Lung (tissue), 12 donors: ENCODE results near the gene LY6G5B. TPM values are rescaled to one million over a fixed set of nuclear protein-coding genes. Genes with fewer than 3 reads are reported as not detected.

Experiments
- ATAC-seq: fragments of 200-7000 bp; cut with Tn5 transposase; one replicate; pipeline ENCODE4 v1.9.1; 2020; ENCODE audit warnings: moderate number of reproducible peaks; ENCODE audit not compliant: insufficient read depth, low FRiP score
- DNase-seq, 3 donors: peaks; one replicate each; pipeline ENCODE4 v3.0.0-alpha.2; 2013 to 2017
- H3K27ac ChIP-seq, 2 donors: one replicate each; pipeline ENCODE4 v1.5.1; 2013; ENCODE audit warnings: mild to moderate bottlenecking in 2 of 2, moderate library complexity in 2 of 2, control low read depth in 1 of 2, inconsistent platforms in 1 of 2, low read depth in 1 of 2, low read length in 1 of 2
- H3K27me3 ChIP-seq, 3 donors: one replicate each; pipeline ENCODE4 v1.5.1; 2013; ENCODE audit warnings: low read length in 2 of 3; ENCODE audit not compliant: control insufficient read depth in 3 of 3, insufficient read depth in 3 of 3
- H3K36me3 ChIP-seq, 4 donors: one replicate each; pipeline ENCODE4 v1.5.1; 2013; ENCODE audit warnings: low read length in 4 of 4, mild to moderate bottlenecking in 1 of 4, moderate library complexity in 1 of 4; ENCODE audit not compliant: control insufficient read depth in 4 of 4, insufficient read depth in 4 of 4
- H3K4me1 ChIP-seq, 5 donors: one replicate each; pipeline ENCODE4 v1.5.1; 2013; ENCODE audit warnings: low read length in 5 of 5, mild to moderate bottlenecking in 2 of 5, moderate library complexity in 1 of 5; ENCODE audit not compliant: control insufficient read depth in 5 of 5, insufficient read depth in 5 of 5
- H3K4me3 ChIP-seq: one replicate; pipeline ENCODE4 v1.5.1; 2013; ENCODE audit warnings: mild to moderate bottlenecking, control low read depth, moderate library complexity
- H3K9ac ChIP-seq, 2 donors: one replicate each; pipeline ENCODE4 v1.5.1; 2013; ENCODE audit warnings: low read length in 2 of 2, control low read depth in 1 of 2; ENCODE audit not compliant: insufficient read depth in 1 of 2
- H3K9me3 ChIP-seq, 4 donors: one replicate each; pipeline ENCODE4 v1.5.1; 2013; ENCODE audit warnings: low read length in 3 of 4, mild to moderate bottlenecking in 1 of 4, moderate library complexity in 1 of 4; ENCODE audit not compliant: control insufficient read depth in 4 of 4, insufficient read depth in 3 of 4
- WGBS, 2 donors: extraction: QIAGEN DNeasy Blood & Tissue Kit; methylation state at CpG; one replicate each; pipeline ENCODE4 v1.1.7; 2013; 5-methylcytosine and 5-hydroxymethylcytosine counted together
- polyA plus RNA-seq, 2 donors: library from polyadenylated mRNA; stranded (reverse); fragments of 200-250 nt; gene quantifications; one replicate each; pipeline ENCODE4 v1.2.1, GENCODE V29; 2013
- total RNA-seq, 2 donors: library from RNA; depleted of rRNA in 1 of 2; stranded (reverse); fragments of >200 nt in 1 of 2; gene quantifications; one replicate each; pipeline ENCODE4 v1.2.1, GENCODE V29; 2014 to 2021
- TF ChIP-seq, protein P1 (sequence below): IDR thresholded peaks from 2 replicates; pipeline ENCODE4 v1.5.1; 2012; ENCODE audit warnings: mild to moderate bottlenecking; ENCODE audit errors: control extremely low read depth, extremely low read depth
- donor health status: control.
- donor health status: control.
- donor health status: Bipolar disorder and iron deficiency.
- donor health status: healthy.
- donor health status: DM: yes; HTN: yes; CAD: no.

Gene LY6G5B
- total and polyA plus RNA-seq, 4 donors = 5.7 to 13.7 (median 8.2) TPM

DNA sequence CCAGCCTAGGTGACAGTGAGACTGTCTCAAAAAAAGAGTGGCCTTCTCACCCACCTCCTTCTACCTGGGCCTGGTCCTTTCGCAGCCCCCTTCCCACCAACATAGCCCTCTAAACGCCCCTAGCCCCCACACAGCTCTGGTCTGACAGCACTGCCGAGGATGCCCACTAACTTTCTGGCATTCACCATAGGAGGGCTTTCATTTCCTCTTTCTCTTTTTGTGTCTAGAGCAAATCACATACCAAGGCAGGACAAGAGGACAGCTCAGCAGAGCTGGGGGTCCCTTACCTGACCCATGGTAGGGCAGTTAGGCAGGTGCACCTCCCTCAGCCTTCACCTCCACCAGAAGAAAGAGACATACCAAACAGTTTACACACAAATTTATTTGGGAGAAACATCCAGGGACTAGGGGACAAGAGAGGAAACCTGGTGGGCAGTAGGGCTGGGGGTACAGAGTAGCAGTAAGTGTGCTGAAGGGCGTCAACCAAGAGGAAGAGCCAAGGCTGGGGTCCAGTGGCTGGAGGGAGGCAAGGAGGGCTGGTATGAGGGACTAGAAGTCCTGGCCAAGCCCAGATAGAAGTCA is 6.6 kb downstream of the LY6G5B start:
- no peaks in the 10 kb centered on the region for H3K9me3 ChIP-seq
- no peak overlapping the region for H3K9ac ChIP-seq
- H3K27me3 ChIP-seq = no peaks in the 10 kb centered on the region
- DNase-seq (no peak), ATAC-seq (no peak)
- H3K27ac ChIP-seq = no peak overlapping the region
- WGBS, 2 donors = 84% methylated on average over 4 of the region's 4 CpGs
- no peak overlapping the region for H3K4me3 ChIP-seq
- H3K36me3 ChIP-seq = peaks cover 2 to 19% (median 6%) of the 10 kb centered on the region in 4 donors
- TF ChIP-seq, protein P1, sequence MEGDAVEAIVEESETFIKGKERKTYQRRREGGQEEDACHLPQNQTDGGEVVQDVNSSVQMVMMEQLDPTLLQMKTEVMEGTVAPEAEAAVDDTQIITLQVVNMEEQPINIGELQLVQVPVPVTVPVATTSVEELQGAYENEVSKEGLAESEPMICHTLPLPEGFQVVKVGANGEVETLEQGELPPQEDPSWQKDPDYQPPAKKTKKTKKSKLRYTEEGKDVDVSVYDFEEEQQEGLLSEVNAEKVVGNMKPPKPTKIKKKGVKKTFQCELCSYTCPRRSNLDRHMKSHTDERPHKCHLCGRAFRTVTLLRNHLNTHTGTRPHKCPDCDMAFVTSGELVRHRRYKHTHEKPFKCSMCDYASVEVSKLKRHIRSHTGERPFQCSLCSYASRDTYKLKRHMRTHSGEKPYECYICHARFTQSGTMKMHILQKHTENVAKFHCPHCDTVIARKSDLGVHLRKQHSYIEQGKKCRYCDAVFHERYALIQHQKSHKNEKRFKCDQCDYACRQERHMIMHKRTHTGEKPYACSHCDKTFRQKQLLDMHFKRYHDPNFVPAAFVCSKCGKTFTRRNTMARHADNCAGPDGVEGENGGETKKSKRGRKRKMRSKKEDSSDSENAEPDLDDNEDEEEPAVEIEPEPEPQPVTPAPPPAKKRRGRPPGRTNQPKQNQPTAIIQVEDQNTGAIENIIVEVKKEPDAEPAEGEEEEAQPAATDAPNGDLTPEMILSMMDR = no peak
- peaks cover 0 to 12% (median 4%) of the 10 kb centered on the region in 5 donors for H3K4me1 ChIP-seq

- no peak for ATAC-seq
- no peak overlapping the region for H3K9ac ChIP-seq
- H3K4me3 ChIP-seq = no peak overlapping the region
- peaks cover 0 to 15% (median 4%) of the 10 kb centered on the region in 5 donors for H3K4me1 ChIP-seq
- H3K9me3 ChIP-seq = no peaks in the 10 kb centered on the region
- H3K36me3 ChIP-seq = peaks cover 2 to 14% (median 3%) of the 10 kb centered on the region in 4 donors
- H3K27me3 ChIP-seq = no peaks in the 10 kb centered on the region
- DNase-seq = no peak
- TF ChIP-seq, protein P1 = no peak
- WGBS, 2 donors = 83 to 84% methylated on average over 6 of the region's 6 CpGs
- H3K27ac ChIP-seq = no peak overlapping the region
Observed at GRCh38 chr6:31676904-31677303, 7.1 kb downstream of the LY6G5B start.

- peaks cover 0 to 7% (median 0%) of the 10 kb centered on the region in 4 donors for H3K36me3 ChIP-seq
- peaks cover 0 to 15% (median 4%) of the 10 kb centered on the region in 5 donors for H3K4me1 ChIP-seq
- H3K4me3 ChIP-seq = no peak overlapping the region
- H3K9ac ChIP-seq = no peak overlapping the region
- TF ChIP-seq, protein P1 = no peak
- DNase-seq = no peak
- 74% methylated on average over 8 of the region's 8 CpGs for WGBS, 2 donors
- no peaks in the 10 kb centered on the region for H3K9me3 ChIP-seq
- no peaks in the 10 kb centered on the region for H3K27me3 ChIP-seq
- H3K27ac ChIP-seq = no peak overlapping the region
- no peak for ATAC-seq
Observed at GRCh38 chr6:31677955-31678354, 8.2 kb downstream of the LY6G5B start.
